A549 (cell line): ENCODE data around the gene KCNJ10. TPM values are rescaled to one million over a fixed set of nuclear protein-coding genes. Genes with fewer than 3 reads are reported as not detected.

Experiments
- ATAC-seq, 2 experiments: fragments of 200-7000 bp in 1 of 2; fragments of >200 bp in 1 of 2; cut with Nextera tagmentation in 1 of 2; cut with Tn5 transposase in 1 of 2; 3 replicates each; pipeline versions ENCODE4 v1.8.0 to v1.9.1; 2018 to 2020; ENCODE audit warnings: mild to moderate bottlenecking in 1 of 2, moderate library complexity in 1 of 2
- CTCF ChIA-PET: fragments of 300-600 bp; sonication (Branson Sonifier 250); formaldehyde crosslinking; extraction: SDS; loops from one replicate; lab custom pipeline; 2021; ENCODE audit warnings: antibody characterized with exemption, inconsistent platforms; lab: Yijun Ruan, JAX
- POLR2A ChIA-PET: fragments of 350-600 bp; formaldehyde crosslinking; extraction: SDS; loops from one replicate; lab custom pipeline; 2021; ENCODE audit warnings: antibody characterized with exemption, inconsistent platforms; lab: Yijun Ruan, JAX
- DNase-seq, 2 experiments: peaks; one replicate each; pipeline versions ENCODE4 v3.0.0 to v3.0.0-alpha.2; 2011 to 2016; ENCODE audit warnings: low read depth in 1 of 2, low spot score in 1 of 2
- FAIRE-seq: peaks from 2 replicates; lab custom pipeline; 2011; peaks lifted over from hg19 to GRCh38; lab: Jason Lieb, UNC
- H3K27ac ChIP-seq, 2 experiments: fragments of >200 bp; sonication (Bioruptor Twin); formaldehyde crosslinking; 3 replicates each; pipeline ENCODE4 v1.5.1; 2016 to 2017
- H3K4me1 ChIP-seq: fragments of >200 bp; sonication (Bioruptor Twin); formaldehyde crosslinking; 3 replicates; pipeline ENCODE4 v1.6.1; 2016
- H3K4me2 ChIP-seq: fragments of >200 bp; sonication (Bioruptor Twin); formaldehyde crosslinking; 3 replicates; pipeline ENCODE4 v1.6.1; 2016
- H3K4me3 ChIP-seq: fragments of >200 bp; sonication (Bioruptor Twin); formaldehyde crosslinking; 3 replicates; pipeline ENCODE4 v1.5.1; 2016
- H3K9me3 ChIP-seq: fragments of >200 bp; sonication (Bioruptor Twin); formaldehyde crosslinking; 3 replicates; pipeline ENCODE4 v1.6.1; 2016
- BHLHE40 ChIP-seq: IDR thresholded peaks from 2 replicates; pipeline ENCODE4 v1.6.1; 2012; ENCODE audit warnings: low read depth, low read length, inconsistent platforms
- CBX2 ChIP-seq: fragments of 200-600 bp; sonication (generic); IDR thresholded peaks from 2 replicates; pipeline ENCODE4 v1.6.1; 2016; ENCODE audit warnings: low read depth, mild to moderate bottlenecking, borderline replicate concordance
- CEBPB ChIP-seq, 2 experiments: fragments of >200 bp in 1 of 2; sonication (Bioruptor Twin) in 1 of 2; formaldehyde crosslinking in 1 of 2; IDR thresholded peaks; 2 replicates each; pipeline ENCODE4 v1.6.1; 2012 to 2016
- ELK1 ChIP-seq: fragments of 150-350 bp; IDR thresholded peaks from 2 replicates; pipeline ENCODE4 v1.6.1; 2014; ENCODE audit warnings: low read depth, mild to moderate bottlenecking, low read length
- GATA3 ChIP-seq: IDR thresholded peaks from 2 replicates; pipeline ENCODE4 v1.6.1; 2012; ENCODE audit warnings: borderline replicate concordance
- HDAC2 ChIP-seq: fragments of 200-600 bp; sonication (generic); IDR thresholded peaks from 2 replicates; pipeline ENCODE4 v1.6.1; 2016
- HEYL ChIP-seq: fragments of 250-450 bp; sonication (Bioruptor Pico); IDR thresholded peaks from 2 replicates; pipeline ENCODE4 v1.8.0; 2021; ENCODE audit warnings: mild to moderate bottlenecking, moderate library complexity
- HOXA7 ChIP-seq: fragments of 250-450 bp; sonication (Bioruptor Pico); IDR thresholded peaks from 2 replicates; pipeline ENCODE4 v1.5.0; 2020; ENCODE audit warnings: mild to moderate bottlenecking, moderate library complexity
- HOXB13 ChIP-seq: fragments of 250-450 bp; sonication (Bioruptor Pico); IDR thresholded peaks from 2 replicates; pipeline ENCODE4 v1.5.0; 2020; ENCODE audit warnings: low read depth, mild to moderate bottlenecking, moderate library complexity
- KDM1A ChIP-seq: fragments of 200-600 bp; sonication (generic); IDR thresholded peaks from 2 replicates; pipeline ENCODE4 v1.6.1; 2016; ENCODE audit warnings: low read depth, mild to moderate bottlenecking
- MAFK ChIP-seq: fragments of 450-650 bp; IDR thresholded peaks from 2 replicates; pipeline ENCODE4 v1.6.1; 2014; ENCODE audit not compliant: partially characterized antibody
- MAZ ChIP-seq: fragments of 150-350 bp; IDR thresholded peaks from 2 replicates; pipeline ENCODE4 v1.6.1; 2014; ENCODE audit warnings: antibody characterized with exemption, low read depth, low read length, borderline replicate concordance
- NFE2L2 ChIP-seq: fragments of 150-350 bp; conservative IDR thresholded peaks from 2 replicates; pipeline ENCODE4 v1.6.1; 2014; ENCODE audit warnings: low read length
- NPAS2 ChIP-seq: fragments of 250-450 bp; sonication (Bioruptor Pico); IDR thresholded peaks from 2 replicates; pipeline ENCODE4 v1.8.0; 2022; ENCODE audit warnings: mild to moderate bottlenecking, moderate library complexity, borderline replicate concordance
- NR3C1 ChIP-seq: fragments of >200 bp; sonication (Bioruptor Twin); formaldehyde crosslinking; IDR thresholded peaks from 3 replicates; pipeline ENCODE4 v1.6.1; 2017
- PBX3 ChIP-seq: IDR thresholded peaks from 2 replicates; pipeline ENCODE4 v1.6.1; 2012
- PHF8 ChIP-seq: fragments of 200-600 bp; sonication (generic); IDR thresholded peaks from 2 replicates; pipeline ENCODE4 v1.6.1; 2016; ENCODE audit warnings: low read depth, mild to moderate bottlenecking, antibody characterized with exemption, moderate library complexity, borderline replicate concordance
- POLR2A ChIP-seq: IDR thresholded peaks from 2 replicates; pipeline ENCODE4 v1.6.1; 2012; ENCODE audit warnings: mild to moderate bottlenecking, low read length
- RAD21 ChIP-seq, 2 experiments: fragments of >200 bp in 1 of 2; sonication (Bioruptor Twin) in 1 of 2; formaldehyde crosslinking in 1 of 2; IDR thresholded peaks in 1 of 2; conservative IDR thresholded peaks in 1 of 2; 2 replicates in 1 of 2; 3 replicates in 1 of 2; pipeline ENCODE4 v1.6.1; 2012 to 2018; ENCODE audit warnings: inconsistent platforms in 1 of 2
- RNF2 ChIP-seq: fragments of 200-600 bp; sonication (generic); IDR thresholded peaks from 2 replicates; pipeline ENCODE4 v1.6.1; 2016; ENCODE audit warnings: low read depth, mild to moderate bottlenecking, antibody characterized with exemption, moderate library complexity, borderline replicate concordance
- SREBF2 ChIP-seq: fragments of 450-650 bp; IDR thresholded peaks from 2 replicates; pipeline ENCODE4 v1.6.1; 2014; ENCODE audit warnings: mild to moderate bottlenecking, moderate library complexity
- USF2 ChIP-seq: fragments of 450-650 bp; IDR thresholded peaks from 2 replicates; pipeline ENCODE4 v1.6.1; 2014; ENCODE audit warnings: antibody characterized with exemption
- ZC3H11A ChIP-seq: fragments of 450-650 bp; IDR thresholded peaks from 2 replicates; pipeline ENCODE4 v1.6.1; 2014; ENCODE audit warnings: antibody characterized with exemption, mild to moderate bottlenecking
- ZNF302 ChIP-seq: fragments of 250-450 bp; sonication (Bioruptor Pico); IDR thresholded peaks from 2 replicates; pipeline ENCODE4 v1.9.0; 2021; ENCODE audit warnings: inconsistent platforms, mild to moderate bottlenecking, moderate library complexity
- ZSCAN20 ChIP-seq: fragments of 250-450 bp; sonication (Bioruptor Pico); IDR thresholded peaks from 2 replicates; pipeline ENCODE4 v1.8.0; 2022; ENCODE audit warnings: mild to moderate bottlenecking, moderate library complexity
- WGBS: methylation state at CpG from one replicate; pipeline ENCODE4 v1.1.6; 2017; ENCODE audit errors: missing lambda C conversion rate; 5-methylcytosine and 5-hydroxymethylcytosine counted together
- polyA plus RNA-seq, 4 experiments: library from polyadenylated mRNA; depleted of rRNA in 3 of 4; stranded (reverse); fragments of >200 nt; fragmentation: RNase III in 1 of 4; extraction: RNeasy Plus Mini Kit Qiagen cat#74134 plus additional on column Dnase treatment in 1 of 4; gene quantifications; 2 replicates in 3 of 4; 3 replicates in 1 of 4; pipeline ENCODE4 v1.2.3, GENCODE V29; 2011 to 2017

KCNJ10 gene
- polyA plus RNA-seq, 2 of the 4 experiments (the other 2 are of a cell fraction) = 0.05 TPM; not detected in 1

- ATAC-seq = no peak
- TF ChIP-seq PBX3 (no peak), GATA3 (no peak), HOXA7 (CRISPR knock-in tag) (no peak), HOXB13 (CRISPR knock-in tag) (no peak), POLR2A (no peak), NPAS2 (no peak), MAZ (no peak), HEYL (CRISPR knock-in tag) (no peak), CEBPB (IDR thresholded peaks at IDR 0.05) (no peak), KDM1A (no peak), ZNF302 (CRISPR knock-in tag) (no peak)
- TF ChIP-seq, all 56 proteins: peak for 0
- Histone ChIP-seq H3K4me3 (no peak overlapping the region), H3K9me3 (no peaks in the 10 kb centered on the region), H3K4me2 (no peak overlapping the region), H3K27ac (no peak overlapping the region), H3K4me1 (peaks cover 7% of the 10 kb centered on the region; the same call in 2 of the 3 replicates)
- CTCF ChIA-PET = interaction anchor here (0.6 to 30.0 kb wide), 5 partner anchors 11 to 224 kb away, joined by 3 to 409 read pairs (median 12); partner anchors contain the start of gene KCNJ9
- 74% methylated on average over 3 of the region's 3 CpGs for WGBS
- no peak for FAIRE-seq
- POLR2A ChIA-PET = no interaction called here
- DNase-seq = no peak
Observed at GRCh38 chr1:160064164-160064563, 5.8 kb downstream of the KCNJ10 start.

DNA sequence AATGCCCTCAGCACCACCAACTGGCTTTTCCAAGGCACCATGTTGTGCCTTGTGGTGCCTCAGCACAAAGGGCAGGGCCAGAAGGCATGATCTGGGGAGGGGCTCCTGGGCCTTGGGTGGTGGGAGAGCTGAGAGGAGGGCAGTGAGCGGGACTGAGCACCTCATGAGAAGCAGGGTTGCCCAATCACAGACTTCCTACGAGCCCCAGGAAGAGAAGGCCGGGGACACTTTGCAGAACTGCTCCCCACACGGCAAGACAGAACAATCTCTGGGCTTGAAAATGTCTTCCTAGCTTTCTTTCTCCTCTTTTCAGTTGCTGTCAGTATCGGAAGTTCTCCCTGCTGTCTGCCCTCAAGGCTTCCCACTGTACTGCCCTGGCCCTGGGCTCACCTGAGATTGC lies 6.8 kb downstream of the KCNJ10 start:
- no peak for FAIRE-seq
- no peak for ATAC-seq
- ChIA-PET CTCF (interaction anchor here (0.8 to 30.0 kb wide), 7 partner anchors 10 to 189 kb away, joined by 3 to 409 read pairs (median 6); partner anchors contain the start of gene KCNJ9), POLR2A (no interaction called here)
- WGBS = 83% methylated on average over 5 of the region's 5 CpGs
- no peak overlapping the region for H3K4me3 ChIP-seq
- no peak overlapping the region for H3K27ac ChIP-seq
- peaks cover 7% of the 10 kb centered on the region; the same call in 2 of the 3 replicates for H3K4me1 ChIP-seq
- no peak for DNase-seq
- no peak for TF ChIP-seq ELK1
- TF ChIP-seq ZNF302 (CRISPR knock-in tag) = no peak
- no peak for TF ChIP-seq CBX2
- TF ChIP-seq SREBF2 = no peak
- TF ChIP-seq USF2 = no peak
- no peak for TF ChIP-seq GATA3
- TF ChIP-seq NR3C1 = no peak
- no peak for TF ChIP-seq RAD21 (conservative IDR thresholded peaks at IDR 0.05 in 1 of 2, IDR thresholded peaks at IDR 0.05 in 1 of 2)
- TF ChIP-seq NFE2L2 = no peak
- no peak for TF ChIP-seq KDM1A
- TF ChIP-seq ZSCAN20 = no peak
- no peak for TF ChIP-seq RNF2
- no peak for TF ChIP-seq HDAC2
- no peak for TF ChIP-seq BHLHE40
- TF ChIP-seq ZC3H11A = no peak
- no peak for TF ChIP-seq MAFK
- no peak for TF ChIP-seq HEYL (CRISPR knock-in tag)
- TF ChIP-seq PHF8 = no peak
- no peak overlapping the region for H3K4me2 ChIP-seq
- H3K9me3 ChIP-seq = no peaks in the 10 kb centered on the region
